ENCODE results near the gene OSBPL8. TPM values are rescaled to one million over a fixed set of nuclear protein-coding genes. Genes with fewer than 3 reads are reported as not detected.
"Not testable (repeated sequence)": the region's sequence is repeated elsewhere in the genome, so short reads cannot be mapped to it uniquely, and the experiment has no call there.

OSBPL8 gene
- total and polyA plus RNA-seq, 12 donors, result 3.7 to 154 (median 45.1) TPM

DNA sequence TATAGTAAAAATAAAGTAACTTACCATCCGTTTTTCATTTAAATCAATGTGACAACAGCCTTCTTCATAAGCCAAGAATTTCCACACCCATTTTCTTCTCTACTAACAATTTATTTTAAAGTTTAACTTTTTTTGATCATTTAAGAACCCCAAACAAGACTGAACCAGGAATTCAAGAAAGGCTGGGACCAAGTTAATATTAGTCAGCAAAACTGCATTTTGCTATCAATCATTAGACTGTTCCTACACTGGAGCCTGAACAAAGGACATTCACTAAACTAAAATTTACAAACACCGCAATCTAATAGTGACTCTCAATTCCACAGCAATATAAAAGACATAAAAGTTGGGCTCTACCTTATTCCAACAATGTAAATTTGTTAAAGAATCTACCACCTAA is 73.6 kb downstream of the OSBPL8 start:
- 81 to 88% (median 84%) methylated on average over 2 of the region's 2 CpGs for WGBS, 4 donors

DNA sequence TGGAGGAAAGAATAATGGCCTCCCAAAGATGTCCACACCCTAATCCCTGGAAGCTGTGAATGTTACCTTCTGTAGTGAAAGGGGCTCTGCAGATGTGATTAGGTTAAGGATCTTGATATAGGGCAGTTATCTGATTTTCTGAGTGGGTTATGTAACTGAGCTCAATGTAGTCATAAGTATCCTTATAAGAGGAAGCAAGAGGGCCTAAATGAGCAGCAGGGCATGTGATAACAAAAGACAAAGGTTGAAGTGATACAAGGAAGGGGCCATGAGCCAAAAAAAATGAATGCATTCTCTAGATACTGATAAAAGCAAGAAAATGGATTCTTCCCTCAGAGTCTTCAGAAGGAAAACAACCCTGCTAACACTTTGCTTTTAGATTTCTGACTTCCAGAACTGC is 78.8 kb downstream of the OSBPL8 start:
- no peaks in the 10 kb centered on the region for H3K36me3 ChIP-seq (replicated peaks in 1 of 2)
- H3K9me3 ChIP-seq (replicated peaks in 1 of 3), result no peaks in the 10 kb centered on the region
- DNase-seq, result no peak
- H3K27ac ChIP-seq, result no peak overlapping the region
- no peaks in the 10 kb centered on the region for H3K27me3 ChIP-seq
- TF ChIP-seq, protein P1, sequence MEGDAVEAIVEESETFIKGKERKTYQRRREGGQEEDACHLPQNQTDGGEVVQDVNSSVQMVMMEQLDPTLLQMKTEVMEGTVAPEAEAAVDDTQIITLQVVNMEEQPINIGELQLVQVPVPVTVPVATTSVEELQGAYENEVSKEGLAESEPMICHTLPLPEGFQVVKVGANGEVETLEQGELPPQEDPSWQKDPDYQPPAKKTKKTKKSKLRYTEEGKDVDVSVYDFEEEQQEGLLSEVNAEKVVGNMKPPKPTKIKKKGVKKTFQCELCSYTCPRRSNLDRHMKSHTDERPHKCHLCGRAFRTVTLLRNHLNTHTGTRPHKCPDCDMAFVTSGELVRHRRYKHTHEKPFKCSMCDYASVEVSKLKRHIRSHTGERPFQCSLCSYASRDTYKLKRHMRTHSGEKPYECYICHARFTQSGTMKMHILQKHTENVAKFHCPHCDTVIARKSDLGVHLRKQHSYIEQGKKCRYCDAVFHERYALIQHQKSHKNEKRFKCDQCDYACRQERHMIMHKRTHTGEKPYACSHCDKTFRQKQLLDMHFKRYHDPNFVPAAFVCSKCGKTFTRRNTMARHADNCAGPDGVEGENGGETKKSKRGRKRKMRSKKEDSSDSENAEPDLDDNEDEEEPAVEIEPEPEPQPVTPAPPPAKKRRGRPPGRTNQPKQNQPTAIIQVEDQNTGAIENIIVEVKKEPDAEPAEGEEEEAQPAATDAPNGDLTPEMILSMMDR (IDR thresholded peaks at IDR 0.05), result no peak
- no peak for TF ChIP-seq POLR2A (IDR thresholded peaks at IDR 0.05)
- H3K4me1 ChIP-seq (replicated peaks in 1 of 2), result no peaks in the 10 kb centered on the region
- intact Hi-C loops (cut with DNase I), result no loop called here
- no peak overlapping the region for H3K4me3 ChIP-seq

More for the DNA sequence above, 73.6 kb downstream of the OSBPL8 start:
- Histone ChIP-seq H3K4me3 (no peak overlapping the region), H3K27me3 (no peaks in the 10 kb centered on the region), H3K4me1 (replicated peaks in 1 of 2) (no peaks in the 10 kb centered on the region), H3K36me3 (replicated peaks in 1 of 2) (no peaks in the 10 kb centered on the region), H3K27ac (no peak overlapping the region), H3K9me3 (replicated peaks in 1 of 3) (no peaks in the 10 kb centered on the region)
- no peak for DNase-seq
- no peak for TF ChIP-seq POLR2A (IDR thresholded peaks at IDR 0.05)
- TF ChIP-seq, protein P1 (IDR thresholded peaks at IDR 0.05), result no peak
- intact Hi-C loops (cut with DNase I), result no loop called here

DNA sequence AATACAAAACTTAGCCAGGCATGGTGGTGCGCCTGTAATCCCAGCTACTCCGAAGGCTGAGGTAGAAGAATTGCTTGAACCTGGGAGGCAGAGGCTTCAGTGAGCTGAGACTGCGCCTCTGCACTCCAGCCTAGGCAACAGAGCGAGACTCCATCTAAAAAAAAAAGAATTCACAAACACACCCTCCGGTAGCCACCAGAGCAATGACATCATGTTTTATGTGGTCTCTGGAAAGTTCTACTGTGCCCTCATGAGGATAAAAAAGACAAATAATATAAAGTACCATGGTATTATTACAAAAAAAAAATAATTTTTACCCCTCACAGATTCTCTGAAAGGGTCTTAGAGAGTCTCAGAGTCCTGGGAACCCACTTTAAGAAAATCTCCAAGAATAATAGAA is 81.5 kb downstream of the OSBPL8 start:
- 77 to 99% (median 91%) methylated on average over 5 of the region's 5 CpGs for WGBS, 4 donors

DNA sequence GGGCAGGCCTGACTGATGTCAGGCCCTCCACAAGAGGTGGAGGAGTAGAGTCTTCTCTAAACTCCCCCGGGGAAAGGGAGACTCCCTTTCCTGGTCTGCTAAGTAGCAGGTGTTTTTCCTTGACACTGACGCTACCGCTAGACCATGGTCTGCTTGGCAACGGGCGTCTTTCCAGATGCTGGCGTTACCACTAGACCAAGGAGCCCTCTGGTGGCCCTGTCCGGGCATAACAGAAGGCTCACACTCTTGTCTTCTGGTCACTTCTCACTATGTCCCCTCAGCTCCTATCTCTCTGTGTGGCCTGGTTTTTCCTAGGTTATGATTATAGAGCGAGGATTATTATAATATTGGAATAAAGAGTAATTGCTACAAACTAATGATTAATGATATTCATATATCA is 86.7 kb downstream of the OSBPL8 start:
- not testable (repeated sequence) for H3K36me3 ChIP-seq (replicated peaks in 1 of 2)

More for the DNA sequence above, 81.5 kb downstream of the OSBPL8 start:
- Histone ChIP-seq H3K27ac (no peak overlapping the region), H3K4me1 (replicated peaks in 1 of 2) (no peaks in the 10 kb centered on the region), H3K9me3 (replicated peaks in 1 of 3) (no peaks in the 10 kb centered on the region), H3K4me3 (no peak overlapping the region), H3K27me3 (no peaks in the 10 kb centered on the region), H3K36me3 (replicated peaks in 1 of 2) (no peaks in the 10 kb centered on the region)
- no peak for TF ChIP-seq POLR2A (IDR thresholded peaks at IDR 0.05)
- TF ChIP-seq, protein P1 (IDR thresholded peaks at IDR 0.05), result no peak
- no peak for DNase-seq
- intact Hi-C loops (cut with DNase I), result no loop called here

More for the DNA sequence above, 86.7 kb downstream of the OSBPL8 start:
- intact Hi-C loops (cut with DNase I); H3K27ac ChIP-seq; H3K9me3 ChIP-seq (replicated peaks in 1 of 3); H3K27me3 ChIP-seq; H3K4me3 ChIP-seq: not testable (repeated sequence)
- TF ChIP-seq, protein P1 (IDR thresholded peaks at IDR 0.05), result peak in 1 of 6 experiments; percentile 13
- peak in 3 of 7 donors; percentile 16 to 76 (median 28) for DNase-seq
- H3K4me1 ChIP-seq (replicated peaks in 1 of 2), result peaks cover 0 to 16% of the 10 kb centered on the region in 2 donors
- 91 to 98% (median 96%) methylated on average over 7 to 8 of the region's 8 CpGs for WGBS, 4 donors

Measured in adrenal gland (tissue), 12 donors.